Transverse colon (tissue), 4 donors: Measurements from ENCODE around the gene SART1. TPM values are rescaled to one million over a fixed set of nuclear protein-coding genes. Genes with fewer than 3 reads are reported as not detected.

ENCODE experiments used
- DNase-seq: peaks from one replicate; pipeline ENCODE4 v3.0.0-alpha.2; 2019
- H3K27ac ChIP-seq, 4 donors: fragments of 200-600 bp; sonication (generic); 2 replicates each; pipeline ENCODE4 v1.5.1; 2016 to 2018; ENCODE audit warnings: inconsistent platforms in 4 of 4
- H3K27me3 ChIP-seq: fragments of 200-600 bp; sonication (generic); 2 replicates; pipeline ENCODE4 v1.5.1; 2017; ENCODE audit warnings: inconsistent platforms
- H3K36me3 ChIP-seq, 4 donors: fragments of 200-600 bp; sonication (generic); 2 replicates each; pipeline ENCODE4 v1.5.1; 2017 to 2019; ENCODE audit warnings: inconsistent platforms in 4 of 4
- H3K4me1 ChIP-seq, 4 donors: fragments of 200-600 bp; sonication (generic); 2 replicates each; pipeline ENCODE4 v1.5.1; 2017 to 2020; ENCODE audit warnings: inconsistent platforms in 4 of 4
- H3K4me3 ChIP-seq, 4 donors: fragments of 200-600 bp; sonication (generic); 1 replicate in 1 of 4; 2 replicates in 3 of 4; pipeline versions ENCODE4 v1.5.1 to v1.6.1; 2017 to 2019; ENCODE audit warnings: inconsistent platforms in 4 of 4
- H3K9me3 ChIP-seq, 2 donors: fragments of 200-600 bp; sonication (generic); 2 replicates each; pipeline ENCODE4 v1.5.1; 2017 to 2019; ENCODE audit warnings: inconsistent platforms in 2 of 2
- CTCF ChIP-seq, 5 experiments: fragments of 200-600 bp in 3 of 5; fragments of 450-650 bp in 2 of 5; sonication (generic) in 3 of 5; IDR thresholded peaks; 1 replicate in 2 of 5; 2 replicates in 3 of 5; pipeline ENCODE4 v1.5.1; 2016 to 2017; ENCODE audit warnings: antibody characterized with exemption in 5 of 5, inconsistent platforms in 3 of 5, mild to moderate bottlenecking in 2 of 5, moderate library complexity in 1 of 5
- EP300 ChIP-seq: sonication (generic); formaldehyde crosslinking; IDR thresholded peaks from one replicate; pipeline ENCODE4 v1.6.1; 2017; ENCODE audit warnings: antibody characterized with exemption, low read depth
- POLR2A ChIP-seq: fragments of 450-650 bp; IDR thresholded peaks from one replicate; pipeline ENCODE4 v1.6.1; 2016; ENCODE audit warnings: antibody characterized with exemption, mild to moderate bottlenecking, moderate library complexity
- POLR2AphosphoS5 ChIP-seq, 3 donors: sonication (generic); formaldehyde crosslinking; IDR thresholded peaks; one replicate each; pipeline ENCODE4 v1.6.1; 2016; ENCODE audit warnings: antibody characterized with exemption in 3 of 3
- WGBS, 2 donors: methylation state at CpG; one replicate each; pipeline ENCODE4 v1.1.5; 2018; ENCODE audit warnings: low coverage in 1 of 2; 5-methylcytosine and 5-hydroxymethylcytosine counted together
- in situ Hi-C, 4 donors: fragments of 200-750 bp; cut with MboI; loops; one replicate each; pipeline versions ENCODE4 v1.15.0 to v1.15.1; 2017; ENCODE audit warnings: low sequenced_read_pairs in 3 of 4, low pct_ligation_motif_present in 1 of 4, low pct_unique_long_range_greater_than_20kb in 1 of 4
- intact Hi-C: fragments of 100-400 bp; cut with DNase I; formaldehyde crosslinking; loops from one replicate; pipeline ENCODE4 v1.15.1; 2023; ENCODE audit warnings: low total_unique reads
- total RNA-seq, 4 donors: library from RNA; depleted of rRNA; stranded (reverse); fragments of >200 nt; gene quantifications; one replicate each; pipeline ENCODE4 v1.1.0, GENCODE V29; 2016

Gene SART1
- total RNA-seq, 4 donors from 2014 or later = 31.8 to 76.3 (median 34.3) TPM

- peaks cover 0 to 3% (median 0%) of the 10 kb centered on the region in 4 donors for H3K4me1 ChIP-seq
- 25 to 46% methylated on average over 5 to 9 of the region's 9 CpGs for WGBS, 2 donors
- peaks cover 0 to 1% (median 0%) of the 10 kb centered on the region in 4 donors for H3K36me3 ChIP-seq
- peak; percentile 73 for DNase-seq
- in situ Hi-C loops (no loop called here), intact Hi-C loops (no loop called here)
- peaks cover 3% of the 10 kb centered on the region for H3K27me3 ChIP-seq
- no peaks in the 10 kb centered on the region for H3K9me3 ChIP-seq
- H3K27ac ChIP-seq = peak overlapping the region; percentile 44 to 73 (median 64)
- peak overlapping the region in 2 of 4 donors; percentile 2 to 26 for H3K4me3 ChIP-seq
- TF ChIP-seq POLR2AphosphoS5 (IDR thresholded peaks at IDR 0.05) = no peak
- TF ChIP-seq EP300 = no peak
- TF ChIP-seq CTCF (IDR thresholded peaks at IDR 0.05) = no peak
- TF ChIP-seq POLR2A = no peak
Measured at GRCh38 chr11:65927904-65928397, 33.6 kb upstream of the SART1 start.

- in situ Hi-C loops (no loop called here), intact Hi-C loops (no loop called here)
- Histone ChIP-seq H3K4me3 (no peak overlapping the region), H3K27ac (peak overlapping the region in 2 of 4 donors; percentile 71 to 73), H3K9me3 (no peaks in the 10 kb centered on the region), H3K27me3 (peaks cover 9% of the 10 kb centered on the region), H3K4me1 (peaks cover 0 to 3% (median 0%) of the 10 kb centered on the region in 4 donors), H3K36me3 (no peaks in the 10 kb centered on the region)
- TF ChIP-seq CTCF (IDR thresholded peaks at IDR 0.05) (no peak), POLR2A (no peak), EP300 (no peak), POLR2AphosphoS5 (IDR thresholded peaks at IDR 0.05) (no peak)
- WGBS, 2 donors = 50 to 80% methylated on average over 4 to 6 of the region's 6 CpGs
- no peak for DNase-seq
Measured at GRCh38 chr11:65928667-65929066, 32.9 kb upstream of the SART1 start.

- DNase-seq = no peak
- intact Hi-C loops = no loop called here
- WGBS, 2 donors = 51 to 66% methylated on average over 7 to 12 of the region's 13 CpGs
- H3K27me3 ChIP-seq = peaks cover 11% of the 10 kb centered on the region
- TF ChIP-seq POLR2A = no peak
- H3K27ac ChIP-seq = no peak overlapping the region
- in situ Hi-C loops = no loop called here
- H3K36me3 ChIP-seq = no peaks in the 10 kb centered on the region
- no peaks in the 10 kb centered on the region for H3K9me3 ChIP-seq
- no peak overlapping the region for H3K4me3 ChIP-seq
- H3K4me1 ChIP-seq = peaks cover 0 to 3% (median 0%) of the 10 kb centered on the region in 4 donors
Measured at GRCh38 chr11:65931773-65932557, 29.6 kb upstream of the SART1 start.

GRCh38 chr11:65932558-65932919, 29.0 kb upstream of the SART1 start:
- H3K4me1 ChIP-seq = peaks cover 0 to 3% (median 0%) of the 10 kb centered on the region in 4 donors
- intact Hi-C loops (no loop called here), in situ Hi-C loops (no loop called here)
- H3K9me3 ChIP-seq = no peaks in the 10 kb centered on the region
- no peak overlapping the region for H3K27ac ChIP-seq
- WGBS, 2 donors = 38 to 40% methylated on average over 1 to 9 of the region's 9 CpGs
- H3K36me3 ChIP-seq = no peaks in the 10 kb centered on the region
- DNase-seq = no peak
- no peak for TF ChIP-seq CTCF (IDR thresholded peaks at IDR 0.05)
- TF ChIP-seq POLR2AphosphoS5 (IDR thresholded peaks at IDR 0.05) = no peak
- TF ChIP-seq POLR2A = no peak
- no peak for TF ChIP-seq EP300
- H3K4me3 ChIP-seq = no peak overlapping the region
- peaks cover 16% of the 10 kb centered on the region for H3K27me3 ChIP-seq
